Stomach (tissue), 9 donors: Measurements from ENCODE around the gene ACSM3. TPM values are rescaled to one million over a fixed set of nuclear protein-coding genes. Genes with fewer than 3 reads are reported as not detected.

Source experiments
- DNase-seq, 2 donors: peaks; one replicate each; pipeline versions ENCODE4 v3.0.0 to v3.0.0-alpha.2; 2013 to 2019
- H3K27ac ChIP-seq, 5 donors: fragments of 200-600 bp in 4 of 5; sonication (generic) in 4 of 5; one replicate each; pipeline ENCODE4 v1.5.1; 2013 to 2019; ENCODE audit warnings: mild to moderate bottlenecking in 1 of 5, moderate library complexity in 1 of 5
- H3K27me3 ChIP-seq, 3 donors: fragments of 200-600 bp; sonication (generic); one replicate each; pipeline ENCODE4 v1.5.1; 2017 to 2019; ENCODE audit warnings: mixed run types in 1 of 3
- H3K36me3 ChIP-seq, 4 donors: fragments of 200-600 bp; sonication (generic); 1 replicate in 3 of 4; 2 replicates in 1 of 4; pipeline ENCODE4 v1.5.1; 2016 to 2019
- H3K4me1 ChIP-seq, 4 donors: fragments of 200-600 bp; sonication (generic); one replicate each; pipeline ENCODE4 v1.5.1; 2016 to 2019
- H3K4me3 ChIP-seq, 4 donors: fragments of 200-600 bp; sonication (generic) in 3 of 4; one replicate each; pipeline ENCODE4 v1.5.1; 2016 to 2019; ENCODE audit warnings: mild to moderate bottlenecking in 1 of 4
- H3K9me3 ChIP-seq, 4 donors: fragments of 200-600 bp; sonication (generic); one replicate each; pipeline ENCODE4 v1.5.1; 2016 to 2019
- CTCF ChIP-seq, 7 experiments: fragments of 450-650 bp in 4 of 7; fragments of 200-600 bp in 3 of 7; sonication (generic) in 3 of 7; IDR thresholded peaks; one replicate each; pipeline ENCODE4 v1.5.1; 2016 to 2019; ENCODE audit warnings: antibody characterized with exemption in 7 of 7, control low read depth in 2 of 7, mild to moderate bottlenecking in 1 of 7
- EP300 ChIP-seq: sonication (generic); formaldehyde crosslinking; IDR thresholded peaks from one replicate; pipeline ENCODE4 v1.6.1; 2017; ENCODE audit warnings: antibody characterized with exemption
- POLR2A ChIP-seq, 4 donors: fragments of 450-650 bp; IDR thresholded peaks; one replicate each; pipeline ENCODE4 v1.6.1; 2016; ENCODE audit warnings: antibody characterized with exemption in 4 of 4, control low read depth in 2 of 4, mild to moderate bottlenecking in 1 of 4, moderate library complexity in 1 of 4
- POLR2AphosphoS5 ChIP-seq, 3 donors: sonication (generic); formaldehyde crosslinking; IDR thresholded peaks; one replicate each; pipeline ENCODE4 v1.6.1; 2016; ENCODE audit warnings: antibody characterized with exemption in 3 of 3
- WGBS, 5 donors: extraction: QIAGEN DNeasy Blood & Tissue Kit in 3 of 5; methylation state at CpG; one replicate each; pipeline versions ENCODE4 v1.1.5 to v1.1.7; 2013 to 2018; 5-methylcytosine and 5-hydroxymethylcytosine counted together
- intact Hi-C: fragments of 100-400 bp; cut with DNase I; formaldehyde crosslinking; loops from one replicate; pipeline ENCODE4 v1.15.1; 2023; ENCODE audit warnings: low total_unique reads
- polyA plus RNA-seq, 3 donors: library from polyadenylated mRNA; stranded (reverse); fragments of 200-250 nt; gene quantifications; one replicate each; pipeline ENCODE4 v1.2.3, GENCODE V29; 2013
- total RNA-seq, 5 donors: library from RNA; depleted of rRNA; stranded (reverse); fragments of >200 nt; gene quantifications; one replicate each; pipeline versions ENCODE4 v1.1.0 to v1.2.3, GENCODE V29; 2014 to 2016
- donor health status: healthy with polysubstance abuse.
- donor health status: Bipolar disorder and iron deficiency.
- donor health status: healthy.

ACSM3 gene
- total and polyA plus RNA-seq, 8 donors, result 5.8 to 114 (median 47.6) TPM

- Histone ChIP-seq H3K36me3 (peaks cover 3 to 50% (median 40%) of the 10 kb centered on the region in 4 donors), H3K9me3 (no peaks in the 10 kb centered on the region), H3K4me1 (peaks cover 0 to 12% (median 0%) of the 10 kb centered on the region in 4 donors), H3K27ac (no peak overlapping the region), H3K27me3 (no peaks in the 10 kb centered on the region), H3K4me3 (no peak overlapping the region)
- peak; percentile 32 to 34 for DNase-seq
- WGBS, 5 donors, result 16 to 40% (median 28%) methylated on average over 3 of the region's 3 CpGs
- intact Hi-C loops, result no loop called here
- TF ChIP-seq POLR2AphosphoS5 (IDR thresholded peaks at IDR 0.05), result peak in 1 of 3 donors; percentile 35
- TF ChIP-seq CTCF (IDR thresholded peaks at IDR 0.05), result no peak
Observed at GRCh38 chr16:20826039-20826566, 62.3 kb downstream of the ACSM3 start.

- WGBS, 5 donors, result 49 to 88% (median 64%) methylated on average over 1 of the region's 1 CpG
- no peak for TF ChIP-seq POLR2AphosphoS5 (IDR thresholded peaks at IDR 0.05)
- no peak for TF ChIP-seq EP300
- no peak for TF ChIP-seq POLR2A (IDR thresholded peaks at IDR 0.05)
- TF ChIP-seq CTCF (IDR thresholded peaks at IDR 0.05), result no peak
- peaks cover 0 to 47% (median 40%) of the 10 kb centered on the region in 4 donors for H3K36me3 ChIP-seq
- no peaks in the 10 kb centered on the region for H3K27me3 ChIP-seq
- intact Hi-C loops, result no loop called here
- H3K27ac ChIP-seq, result no peak overlapping the region
- DNase-seq, result no peak
- no peaks in the 10 kb centered on the region for H3K9me3 ChIP-seq
- H3K4me3 ChIP-seq, result no peak overlapping the region
- H3K4me1 ChIP-seq, result peaks cover 0 to 12% (median 0%) of the 10 kb centered on the region in 4 donors
Observed at GRCh38 chr16:20829536-20829935, 65.7 kb downstream of the ACSM3 start.

GRCh38 chr16:20830372-20830771 lies 66.6 kb downstream of the ACSM3 start:
- WGBS, 5 donors, result 80 to 94% (median 85%) methylated on average over 1 of the region's 1 CpG
- Histone ChIP-seq H3K27ac (no peak overlapping the region), H3K4me1 (peaks cover 0 to 11% (median 0%) of the 10 kb centered on the region in 4 donors), H3K9me3 (no peaks in the 10 kb centered on the region), H3K36me3 (peaks cover 3 to 49% (median 44%) of the 10 kb centered on the region in 4 donors), H3K27me3 (no peaks in the 10 kb centered on the region), H3K4me3 (no peak overlapping the region)
- no peak for DNase-seq
- intact Hi-C loops, result no loop called here
- no peak for TF ChIP-seq EP300

- TF ChIP-seq POLR2AphosphoS5 (IDR thresholded peaks at IDR 0.05) (no peak), EP300 (no peak), POLR2A (IDR thresholded peaks at IDR 0.05) (no peak), CTCF (IDR thresholded peaks at IDR 0.05) (no peak)
- peaks cover 0 to 4% (median 0%) of the 10 kb centered on the region in 4 donors for H3K9me3 ChIP-seq
- H3K36me3 ChIP-seq, result peaks cover 3 to 61% (median 52%) of the 10 kb centered on the region in 4 donors
- no peak for DNase-seq
- intact Hi-C loops, result no loop called here
- no peak overlapping the region for H3K4me3 ChIP-seq
- H3K4me1 ChIP-seq, result no peaks in the 10 kb centered on the region
- H3K27ac ChIP-seq, result no peak overlapping the region
- no peaks in the 10 kb centered on the region for H3K27me3 ChIP-seq
- 68 to 88% (median 85%) methylated on average over 2 of the region's 2 CpGs for WGBS, 5 donors
Observed at GRCh38 chr16:20833086-20833485, 69.3 kb downstream of the ACSM3 start.

- no peak for DNase-seq
- no peak for TF ChIP-seq POLR2A (IDR thresholded peaks at IDR 0.05)
Observed at GRCh38 chr16:20838240-20838639, 74.4 kb downstream of the ACSM3 start.

More at GRCh38 chr16:20838240-20838639, 74.4 kb downstream of the ACSM3 start:
- H3K9me3 ChIP-seq, result peaks cover 0 to 4% (median 0%) of the 10 kb centered on the region in 4 donors
- intact Hi-C loops, result no loop called here
- H3K4me1 ChIP-seq, result no peaks in the 10 kb centered on the region
- WGBS, 5 donors, result 58 to 86% (median 80%) methylated on average over 1 of the region's 1 CpG
- no peak overlapping the region for H3K4me3 ChIP-seq
- H3K27me3 ChIP-seq, result no peaks in the 10 kb centered on the region
- H3K36me3 ChIP-seq, result peaks cover 3 to 69% (median 56%) of the 10 kb centered on the region in 4 donors
- no peak overlapping the region for H3K27ac ChIP-seq
